IPS-NIHi7 (cell line): ENCODE data around the gene SPCS2.

ENCODE experiments used
- DNase-seq: peaks from one replicate; pipeline ENCODE4 v3.0.0; 2012; ENCODE audit warnings: mixed read lengths; ENCODE audit errors: extremely low spot score

SPCS2 gene

GRCh38 chr11:74948898-74949752 lies at the start of gene SPCS2, which contains the start of gene XRRA1:
Gene SPCS2 (plus strand): TSS chr11:74949266. CDS start chr11:74949286, 20 bp downstream.
Gene XRRA1 (minus strand): TSS chr11:74949091. CDS start chr11:74940878, 8,213 bp downstream.
- DNase-seq, result peak; percentile 99

- DNase-seq, result no peak
These were observed 46.7 kb upstream of the SPCS2 start for GRCh38 chr11:74902342-74902741.

GRCh38 chr11:74905326-74905725 lies 43.7 kb upstream of the SPCS2 start:
- DNase-seq, result no peak

- no peak for DNase-seq
These were observed 39.7 kb upstream of the SPCS2 start for GRCh38 chr11:74909385-74909784.

GRCh38 chr11:74909812-74910211 lies 39.3 kb upstream of the SPCS2 start:
- no peak for DNase-seq

GRCh38 chr11:74923125-74923524 lies 25.9 kb upstream of the SPCS2 start:
- no peak for DNase-seq

- no peak for DNase-seq
These were observed 23.8 kb upstream of the SPCS2 start for GRCh38 chr11:74925281-74925680.

GRCh38 chr11:74926304-74927030 lies 22.6 kb upstream of the SPCS2 start:
- DNase-seq, result no peak

- no peak for DNase-seq
These were observed 21.6 kb upstream of the SPCS2 start for GRCh38 chr11:74927496-74927895.

- DNase-seq, result peak; percentile 75
These were observed 19.4 kb upstream of the SPCS2 start for GRCh38 chr11:74929431-74930363.

- no peak for DNase-seq
These were observed 16.9 kb upstream of the SPCS2 start for GRCh38 chr11:74932169-74932568.

- DNase-seq, result no peak
These were observed 16.3 kb upstream of the SPCS2 start for GRCh38 chr11:74932797-74933196.

- no peak for DNase-seq
These were observed 15.3 kb upstream of the SPCS2 start for GRCh38 chr11:74933765-74934164.

- no peak for DNase-seq
These were observed 13.8 kb upstream of the SPCS2 start for GRCh38 chr11:74935285-74935684.

GRCh38 chr11:74936087-74936486 lies 13.0 kb upstream of the SPCS2 start:
- no peak for DNase-seq

GRCh38 chr11:74936976-74937375 lies 12.1 kb upstream of the SPCS2 start:
- DNase-seq, result no peak

- DNase-seq, result no peak
These were observed 11.2 kb upstream of the SPCS2 start for GRCh38 chr11:74937696-74938475.

- DNase-seq, result no peak
These were observed 7.6 kb upstream of the SPCS2 start for GRCh38 chr11:74941492-74941891.

GRCh38 chr11:74942073-74942759 lies 6.8 kb upstream of the SPCS2 start:
- no peak for DNase-seq

GRCh38 chr11:74948546-74948897 lies 544 bp upstream of the SPCS2 start:
- peak; percentile 47 for DNase-seq
